Medulla oblongata (tissue), 1 donor: ENCODE data around the gene CPNE7.

ENCODE experiments used
- DNase-seq: peaks from one replicate; pipeline ENCODE4 v3.0.0-alpha.2; 2015; ENCODE audit errors: extremely low spot score

The CPNE7 gene

GRCh38 chr16:89549007-89549700 is 26.4 kb upstream of the CPNE7 start:
- DNase-seq, result no peak

- DNase-seq, result no peak
Observed at GRCh38 chr16:89550421-89551007, 25.0 kb upstream of the CPNE7 start.

- no peak for DNase-seq
Observed at GRCh38 chr16:89552329-89552728, 23.2 kb upstream of the CPNE7 start.

GRCh38 chr16:89552913-89553312 is 22.6 kb upstream of the CPNE7 start:
- no peak for DNase-seq

GRCh38 chr16:89553733-89554132 is 21.8 kb upstream of the CPNE7 start:
- no peak for DNase-seq

GRCh38 chr16:89554343-89554742 is 21.2 kb upstream of the CPNE7 start:
- DNase-seq, result no peak

GRCh38 chr16:89555265-89555664 is 20.3 kb upstream of the CPNE7 start:
- no peak for DNase-seq

- DNase-seq, result no peak
Observed at GRCh38 chr16:89555780-89556179, 19.8 kb upstream of the CPNE7 start.

GRCh38 chr16:89556750-89557689 is 18.5 kb upstream of the CPNE7 start:
- peak; percentile 97 for DNase-seq

- DNase-seq, result no peak
Observed at GRCh38 chr16:89557690-89558490, 17.7 kb upstream of the CPNE7 start.

GRCh38 chr16:89560378-89561141 is 15.0 kb upstream of the CPNE7 start, which contains the start of gene RPL13:
RPL13 (plus strand) TSS chr16:89560682; CDS start chr16:89560960, 278 bp downstream.
- peak; percentile 96 for DNase-seq

GRCh38 chr16:89561142-89561883 is 14.2 kb upstream of the CPNE7 start:
- no peak for DNase-seq

- no peak for DNase-seq
Observed at GRCh38 chr16:89561884-89562599, 13.5 kb upstream of the CPNE7 start.

- peak; percentile 60 for DNase-seq
Observed at GRCh38 chr16:89562939-89563338, 12.6 kb upstream of the CPNE7 start.

GRCh38 chr16:89563639-89564392 is 11.7 kb upstream of the CPNE7 start:
- DNase-seq, result no peak

- DNase-seq, result no peak
Observed at GRCh38 chr16:89564476-89565255, 10.9 kb upstream of the CPNE7 start.

- no peak for DNase-seq
Observed at GRCh38 chr16:89565256-89565505, 10.4 kb upstream of the CPNE7 start.
